ENCODE results near the gene CMTM7. TPM values are rescaled to one million over a fixed set of nuclear protein-coding genes. Genes with fewer than 3 reads are reported as not detected.
A peak's percentile ranks its signal among the peaks of the same experiment; 100 is the strongest.

Gene CMTM7
- total and polyA plus RNA-seq, 9 of the 15 experiments (the other 6 are each of a cell fraction or from before 2014, with no cell fraction given), result 0.03 to 1.6 (median 0.42) TPM; not detected in 4

GRCh38 chr3:32359766-32360492 lies 31.7 kb upstream of the CMTM7 start:
- Histone ChIP-seq H3K27me3 (ENCODE audit: control insufficient read depth in 2 of 2, insufficient read depth in 2 of 2, low read length in 2 of 2) (peaks cover 29 to 37% of the 10 kb centered on the region in 2 experiments), H4K20me1 (replicated peaks; ENCODE audit: control insufficient read depth, insufficient read depth, low read length) (peaks cover 3% of the 10 kb centered on the region; the same call in 1 of the 2 replicates), H3K4me2 (ENCODE audit: insufficient read depth, low read length) (no peak overlapping the region), H3K79me2 (ENCODE audit: control insufficient read depth, insufficient read depth, low read length) (no peaks in the 10 kb centered on the region), H3K27ac (ENCODE audit: extremely low read depth, low read depth, low read length) (no peak overlapping the region), H3K36me3 (ENCODE audit: control insufficient read depth, insufficient read depth, low read length) (no peaks in the 10 kb centered on the region), H3K9ac (ENCODE audit: insufficient read depth in 1 of 2, low read depth in 2 of 2, low read length in 2 of 2) (no peak overlapping the region), H2AFZ (ENCODE audit: low read depth, low read length) (no peak overlapping the region), H3K9me1 (ENCODE audit: control insufficient read depth, insufficient read depth, low read length) (no peaks in the 10 kb centered on the region), H3K9me3 (replicated peaks; ENCODE audit: control insufficient read depth, insufficient read depth, low read depth, low read length) (no peaks in the 10 kb centered on the region), H3K4me3 (no peak overlapping the region), H3K4me1 (replicated peaks in 1 of 2; ENCODE audit: control insufficient read depth in 2 of 2, insufficient read depth in 2 of 2, low read length in 2 of 2) (no peaks in the 10 kb centered on the region)
- DNase-seq (ENCODE audit: extremely low read depth in 1 of 4, low spot score in 3 of 4) (no peak), FAIRE-seq (no peak), ATAC-seq (no peak)
- WGBS (ENCODE audit: insufficient coverage, low coverage, missing lambda C conversion rate), result 1% methylated on average over 5 of the region's 5 CpGs
- intact Hi-C loops (cut with micrococcal nuclease) (no loop called here), in situ Hi-C loops (cut with MboI) (no loop called here)
- ChIA-PET POLR2A (no interaction called here), CTCF (ENCODE audit: low intra/inter-chr PET ratio) (no interaction called here)
- TF ChIP-seq PREB (CRISPR knock-in tag; IDR thresholded peaks at IDR 0.05), result no peak
- no peak for TF ChIP-seq HDAC2 (IDR thresholded peaks at IDR 0.05)
- no peak for TF ChIP-seq ARNT (IDR thresholded peaks at IDR 0.05)
- no peak for TF ChIP-seq ZMIZ1 (IDR thresholded peaks at IDR 0.05; ENCODE audit: low read depth in 2 of 2, low read length in 2 of 2)
- peak; percentile 35 to 52; a peak in 2 of 4 replicates for TF ChIP-seq KDM1A (IDR thresholded peaks at IDR 0.05)
- no peak for TF ChIP-seq TFE3 (CRISPR knock-in tag; IDR thresholded peaks at IDR 0.05)
- BruUV-seq (replicated peaks), result no TSS peak

Measured in K562 (cell line).